H1 (cell line): ENCODE results near the gene PARP4. TPM values are rescaled to one million over a fixed set of nuclear protein-coding genes. Genes with fewer than 3 reads are reported as not detected.

Source experiments
- ASH2L ChIP-seq: fragments of 200-600, 300-600 bp; sonication (generic); IDR thresholded peaks from one replicate; pipeline ENCODE4 v1.7.1; 2017; ENCODE audit warnings: low read length
- CBX8 ChIP-seq: fragments of 300-800, 300-1000 bp; sonication (generic); IDR thresholded peaks from 2 replicates; pipeline ENCODE4 v1.7.1; 2016; ENCODE audit warnings: low read depth, low read length, borderline replicate concordance
- EGR1 ChIP-seq: IDR thresholded peaks from 2 replicates; pipeline ENCODE4 v1.6.1; 2011; ENCODE audit warnings: low read depth, low read length, borderline replicate concordance
- GABPA ChIP-seq: IDR thresholded peaks from 2 replicates; pipeline ENCODE4 v1.6.1; 2011; ENCODE audit warnings: mild to moderate bottlenecking, low read length, moderate library complexity, borderline replicate concordance; ENCODE audit not compliant: insufficient read depth
- HDAC2 ChIP-seq, 2 experiments: fragments of 300-600 bp in 1 of 2; sonication (generic) in 1 of 2; IDR thresholded peaks; 2 replicates each; pipeline ENCODE4 v1.6.1; 2011 to 2012; ENCODE audit warnings: low read depth in 2 of 2, low read length in 2 of 2, mild to moderate bottlenecking in 2 of 2, moderate library complexity in 2 of 2, borderline replicate concordance in 1 of 2, inconsistent platforms in 1 of 2
- POLR2AphosphoS5 ChIP-seq: IDR thresholded peaks from 2 replicates; pipeline ENCODE4 v1.6.1; 2011; ENCODE audit warnings: low read depth, low read length
- SUZ12 ChIP-seq: fragments of 200-600 bp; sonication (generic); IDR thresholded peaks from 2 replicates; pipeline ENCODE4 v1.6.1; 2012; ENCODE audit warnings: mild to moderate bottlenecking, inconsistent platforms, low read length, moderate library complexity, mixed read lengths
- polyA plus RNA-seq, 7 experiments: library from polyadenylated mRNA; depleted of rRNA in 3 of 7; stranded (reverse) in 5 of 7; unstranded in 2 of 7; fragments of >200 nt in 5 of 7; fragments of 200-250 nt in 2 of 7; gene quantifications; 1 replicate in 5 of 7; 2 replicates in 1 of 7; 4 replicates in 1 of 7; pipeline versions ENCODE4 v1.2.1 to v1.2.3, GENCODE V29; 2011 to 2013; ENCODE audit warnings: missing spikeins in 2 of 7, mixed read lengths in 2 of 7
- total RNA-seq: library from RNA; stranded (reverse); fragmentation: NEBNext Ultra II Directional; extraction: Animal tissue kit (Norgen Biotek cat#: 25700); gene quantifications from 2 replicates; pipeline ENCODE4 v1.2.1, GENCODE V29; 2021

The PARP4 gene
- total and polyA plus RNA-seq, 2 of the 8 experiments (the other 6 are each of a cell fraction or from before 2014, with no cell fraction given) = 22.2 to 40.3 TPM

DNA sequence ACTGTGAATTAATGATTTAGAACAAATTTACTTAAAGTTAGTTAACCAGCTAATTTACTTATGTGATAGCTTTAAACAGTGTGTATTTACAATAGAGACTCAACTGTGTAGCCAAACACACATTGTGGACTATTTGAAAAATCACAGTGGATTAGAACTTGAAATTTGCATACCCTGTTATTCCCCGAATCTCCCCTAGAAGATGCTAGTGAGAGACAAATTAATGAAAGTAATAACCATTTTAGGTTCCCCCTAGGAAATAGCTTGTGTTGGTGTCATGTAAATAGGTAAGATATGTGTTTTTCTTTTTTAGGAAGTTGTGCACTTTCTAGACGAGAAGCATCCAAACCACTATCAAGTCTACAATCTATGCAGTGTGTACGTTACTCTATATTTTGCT lies 104.7 kb downstream of the PARP4 start (continued):
- TF ChIP-seq GABPA = no peak
- TF ChIP-seq SUZ12 = no peak
- no peak for TF ChIP-seq HDAC2 (IDR thresholded peaks at IDR 0.05; ENCODE audit: borderline replicate concordance in 1 of 2, low read depth in 2 of 2, low read length in 2 of 2)
- TF ChIP-seq CBX8 = no peak
- no peak for TF ChIP-seq POLR2AphosphoS5
- TF ChIP-seq ASH2L = no peak
- no peak for TF ChIP-seq EGR1
- TF ChIP-seq, all 59 proteins: peak for 0
